Activated CD4-positive, alpha-beta memory T cell treated with anti-CD3 and anti-CD28 coated beads for 36 hours (primary cell): Measurements from ENCODE around the gene TECR. TPM values are rescaled to one million over a fixed set of nuclear protein-coding genes. Genes with fewer than 3 reads are reported as not detected.
"Not testable (repeated sequence)": the region's sequence is repeated elsewhere in the genome, so short reads cannot be mapped to it uniquely, and the experiment has no call there.

Experiments
- CTCF ChIA-PET: fragments of 350-600 bp; sonication (Branson Sonifier 250); formaldehyde crosslinking; loops from one replicate; lab custom pipeline; 2021; ENCODE audit warnings: antibody characterized with exemption, inconsistent platforms; lab: Charles Lee
- POLR2A ChIA-PET: fragments of 350-600 bp; sonication (Branson Sonifier 250); formaldehyde crosslinking; loops from one replicate; lab custom pipeline; 2021; ENCODE audit warnings: antibody characterized with exemption; lab: Charles Lee
- DNase-seq: peaks from one replicate; pipeline ENCODE4 v3.0.0-alpha.2; 2020
- H3K27ac Mint-ChIP-seq: one replicate; pipeline ENCODE4 v1.8.0; 2021; ENCODE audit warnings: mixed read lengths
- H3K27me3 Mint-ChIP-seq: one replicate; pipeline ENCODE4 v1.8.0; 2021; ENCODE audit warnings: mixed read lengths
- H3K36me3 Mint-ChIP-seq: one replicate; pipeline ENCODE4 v1.8.0; 2021; ENCODE audit warnings: mixed read lengths
- H3K4me1 Mint-ChIP-seq: one replicate; pipeline ENCODE4 v1.8.0; 2021; ENCODE audit warnings: low read depth, mixed read lengths
- H3K4me3 Mint-ChIP-seq: one replicate; pipeline ENCODE4 v1.8.0; 2021; ENCODE audit warnings: mild to moderate bottlenecking, mixed read lengths
- H3K9me3 Mint-ChIP-seq: one replicate; pipeline ENCODE4 v1.8.0; 2021; ENCODE audit warnings: mixed read lengths
- intact Hi-C: fragments of 100-400 bp; cut with micrococcal nuclease; formaldehyde crosslinking; loops from one replicate; pipeline ENCODE4 v1.15.1; 2023
- total RNA-seq, 2 experiments: library from RNA; stranded (reverse); gene quantifications; one replicate each; pipeline ENCODE4 v1.2.3, GENCODE V29; 2021

Gene TECR
- total RNA-seq, 2 experiments from 2014 or later = 120 TPM

DNA sequence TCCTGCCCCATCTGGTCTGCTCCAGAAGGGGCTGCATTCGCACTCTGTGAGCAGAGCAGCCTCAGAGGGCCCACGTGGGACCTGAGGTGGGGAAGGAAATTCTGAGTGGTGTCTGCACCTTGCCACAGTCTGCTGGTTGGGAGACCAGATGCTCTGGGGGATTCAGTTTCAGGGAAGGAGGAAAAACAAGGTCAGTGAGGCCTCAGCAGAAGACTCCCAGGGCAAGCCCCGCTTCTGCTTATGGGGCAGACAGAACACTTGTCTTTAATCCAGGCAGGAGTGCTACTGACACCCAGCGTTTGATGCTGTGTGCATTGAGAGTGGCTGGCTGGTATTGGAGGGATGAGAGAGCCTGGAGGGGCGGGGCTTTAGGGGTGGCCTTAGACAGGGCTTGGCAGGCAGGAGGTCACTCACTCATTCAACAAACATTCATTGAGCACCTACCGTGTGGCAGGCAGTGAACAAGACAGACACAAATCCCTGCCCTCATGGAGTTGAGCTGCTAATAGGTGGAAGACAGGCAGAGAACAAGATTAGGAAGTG lies 48.6 kb downstream of the TECR start:
- DNase-seq = peak; percentile 21
- Mint-ChIP-seq H3K9me3 (no peaks in the 10 kb centered on the region), H3K27ac (no peak overlapping the region), H3K4me1 (peaks cover 26% of the 10 kb centered on the region), H3K4me3 (no peak overlapping the region), H3K27me3 (no peaks in the 10 kb centered on the region), H3K36me3 (no peaks in the 10 kb centered on the region)
- CTCF ChIA-PET = interaction anchor here (11.8 kb wide), 1 partner anchor 110 kb away, joined by 565 read pairs; the partner anchor contains the start of gene ZNF333
- intact Hi-C loops = loop anchor here (10.0 kb wide), 1 partner anchor 207 kb away; no protein-coding TSS in a partner anchor
- POLR2A ChIA-PET = interaction anchor here (0.7 kb wide), 1 partner anchor 983 kb away, joined by 6 read pairs; no protein-coding TSS in a partner anchor

DNA sequence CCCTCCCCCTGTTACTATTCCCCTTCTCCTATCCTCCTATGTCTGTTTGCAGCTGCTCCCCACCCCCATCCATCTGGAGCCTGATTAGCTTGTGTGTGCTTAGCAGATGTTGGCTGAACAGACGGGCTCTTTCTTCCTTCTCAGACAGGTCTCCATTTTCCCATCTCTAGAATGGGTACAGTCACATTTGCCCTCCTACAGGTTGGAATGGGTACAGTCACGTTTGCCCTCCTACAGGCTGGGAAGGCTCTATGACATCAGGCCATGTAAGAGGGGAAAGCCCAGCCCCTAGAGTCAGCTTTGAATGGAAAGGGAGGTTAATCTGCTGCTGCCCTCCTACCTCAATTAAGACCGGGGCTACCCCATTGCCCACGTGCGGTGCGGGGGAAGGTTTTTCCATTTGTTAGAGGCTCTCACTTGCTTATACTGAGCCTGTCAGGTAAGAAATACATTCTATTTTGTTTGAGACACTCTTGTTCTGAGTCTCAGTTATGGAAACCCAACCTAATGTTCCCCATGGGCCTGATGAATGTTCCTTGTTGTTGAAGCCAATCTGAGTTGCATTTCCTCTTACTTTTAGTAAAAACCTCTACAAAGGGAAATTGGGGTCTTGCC lies 51.3 kb downstream of the TECR start:
- ChIA-PET POLR2A (interaction anchor here (0.5 kb wide), 1 partner anchor 11 kb away, joined by 4 read pairs; no protein-coding TSS in a partner anchor), CTCF (interaction anchor here (0.8 to 11.8 kb wide), 4 partner anchors 9 to 108 kb away, joined by 3 to 565 read pairs (median 4); partner anchors contain the start of genes NDUFB7 and ZNF333)
- peak overlapping the region; percentile 44 for H3K27ac Mint-ChIP-seq

DNA sequence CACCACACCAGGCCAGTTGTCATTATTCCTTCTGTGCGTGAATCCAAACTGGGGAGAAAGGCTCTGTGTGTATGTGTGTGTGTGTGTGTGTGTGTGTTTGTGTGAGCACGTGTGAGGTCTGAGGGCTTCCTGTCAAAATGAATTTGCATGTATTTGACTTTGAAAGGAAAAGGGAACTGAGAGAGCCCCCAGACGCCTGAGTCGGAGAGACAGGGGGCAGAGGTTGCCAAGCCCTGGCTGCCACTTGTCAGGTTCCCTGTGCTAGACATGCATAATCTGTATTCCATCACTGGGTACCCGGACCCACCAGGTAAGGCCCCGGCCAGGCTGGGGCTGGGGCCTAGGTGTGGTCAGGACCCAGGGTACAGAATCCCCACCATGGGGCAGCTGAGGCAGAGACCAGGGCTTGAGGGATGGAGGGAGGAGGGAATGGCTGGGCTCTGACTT lies 53.5 kb downstream of the TECR start, which contains the start of gene CLEC17A:
Gene CLEC17A (plus strand): TSS at position 191 of the 447 bp plus-strand sequence. CDS start 77 bp downstream, at position 268.
- Mint-ChIP-seq H3K4me1 (peaks cover 41% of the 10 kb centered on the region), H3K27ac (no peak within 1 kb of the TSS), H3K36me3 (no peaks in the 10 kb centered on the region), H3K4me3 (no peak within 1 kb of the TSS), H3K27me3 (no peaks in the 10 kb centered on the region), H3K9me3 (no peaks in the 10 kb centered on the region)
- DNase-seq = no peak
- CTCF ChIA-PET = interaction anchor here (1.8 kb wide), 1 partner anchor 103 kb away, joined by 6 read pairs; no protein-coding TSS in a partner anchor
- POLR2A ChIA-PET = no interaction called here
- intact Hi-C loops = no loop called here

More for the DNA sequence above, 51.3 kb downstream of the TECR start:
- H3K4me1 Mint-ChIP-seq = peaks cover 36% of the 10 kb centered on the region
- H3K36me3 Mint-ChIP-seq = no peaks in the 10 kb centered on the region
- DNase-seq = peak; percentile 91
- no peaks in the 10 kb centered on the region for H3K9me3 Mint-ChIP-seq
- intact Hi-C loops = no loop called here
- no peak overlapping the region for H3K4me3 Mint-ChIP-seq
- H3K27me3 Mint-ChIP-seq = no peaks in the 10 kb centered on the region

DNA sequence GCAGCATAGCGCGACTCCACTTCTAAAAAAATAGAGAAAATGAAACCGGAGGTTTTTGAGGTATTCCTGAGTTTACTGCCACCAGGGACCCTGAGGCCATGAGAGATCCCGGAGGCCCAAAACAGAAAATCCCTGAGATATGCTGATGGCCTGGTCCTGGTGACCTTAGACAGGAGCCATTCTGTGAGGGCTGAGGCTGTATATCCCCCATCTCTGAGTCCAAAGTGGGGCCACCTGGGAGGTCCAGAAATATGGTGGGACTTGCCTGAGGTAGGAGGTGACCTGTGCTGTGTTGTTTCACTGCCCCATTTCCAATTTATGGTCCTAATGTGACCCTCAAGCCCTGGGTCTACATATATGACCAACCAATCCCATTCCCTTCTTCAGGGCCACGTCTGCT lies 55.0 kb downstream of the TECR start:
- DNase-seq, H3K27me3 Mint-ChIP-seq, intact Hi-C loops, H3K27ac Mint-ChIP-seq, H3K4me3 Mint-ChIP-seq, H3K36me3 Mint-ChIP-seq, POLR2A ChIA-PET, H3K9me3 Mint-ChIP-seq: not testable (repeated sequence)
- H3K4me1 Mint-ChIP-seq = peaks cover 42% of the 10 kb centered on the region
- CTCF ChIA-PET = interaction anchor here (1.8 to 2.4 kb wide), 2 partner anchors 10 to 102 kb away, joined by 6 read pairs; no protein-coding TSS in a partner anchor

DNA sequence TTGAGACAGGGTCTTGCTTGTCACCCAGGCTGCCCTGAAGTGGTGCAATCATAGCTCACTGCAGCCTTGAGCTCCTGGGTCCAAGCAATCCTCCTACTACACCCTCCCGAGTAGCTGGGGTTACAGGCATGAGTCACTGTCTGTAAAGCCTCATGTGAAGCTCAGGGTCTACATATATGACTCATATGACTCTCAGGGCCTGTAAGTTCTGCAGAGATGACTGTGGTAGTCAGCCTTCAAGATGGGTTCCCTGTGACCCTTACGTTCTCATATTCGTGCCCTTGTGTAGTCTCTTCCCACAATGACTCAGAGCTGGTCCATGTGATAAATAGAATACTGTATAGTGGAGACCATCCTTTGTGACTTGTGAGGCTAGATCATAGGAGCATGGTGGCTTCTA lies 55.8 kb downstream of the TECR start:
- H3K27ac Mint-ChIP-seq, intact Hi-C loops, H3K36me3 Mint-ChIP-seq, H3K4me3 Mint-ChIP-seq, H3K9me3 Mint-ChIP-seq, POLR2A ChIA-PET, H3K27me3 Mint-ChIP-seq: not testable (repeated sequence)
- CTCF ChIA-PET = interaction anchor here (2.4 kb wide), 1 partner anchor 11 kb away, joined by 6 read pairs; no protein-coding TSS in a partner anchor
- peaks cover 42% of the 10 kb centered on the region for H3K4me1 Mint-ChIP-seq
- peak; percentile 79 for DNase-seq

DNA sequence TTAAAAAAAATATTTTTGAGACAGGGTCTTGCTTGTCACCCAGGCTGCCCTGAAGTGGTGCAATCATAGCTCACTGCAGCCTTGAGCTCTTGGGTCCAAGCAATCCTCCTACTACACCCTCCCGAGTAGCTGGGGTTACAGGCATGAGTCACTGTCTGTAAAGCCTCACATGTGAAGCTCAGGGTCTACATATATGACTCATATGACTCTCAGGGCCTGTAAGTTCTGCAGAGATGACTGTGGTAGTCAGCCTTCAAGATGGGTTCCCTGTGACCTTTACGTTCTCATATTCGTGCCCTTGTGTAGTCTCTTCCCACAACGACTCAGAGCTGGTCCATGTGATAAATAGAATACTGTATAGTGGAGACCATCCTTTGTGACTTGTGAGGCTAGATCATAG lies 60.0 kb downstream of the TECR start:
- H3K9me3 Mint-ChIP-seq, intact Hi-C loops, H3K27me3 Mint-ChIP-seq, H3K36me3 Mint-ChIP-seq, H3K27ac Mint-ChIP-seq, CTCF ChIA-PET, H3K4me3 Mint-ChIP-seq, POLR2A ChIA-PET: not testable (repeated sequence)
- peaks cover 19% of the 10 kb centered on the region for H3K4me1 Mint-ChIP-seq
- peak; percentile 51 for DNase-seq

DNA sequence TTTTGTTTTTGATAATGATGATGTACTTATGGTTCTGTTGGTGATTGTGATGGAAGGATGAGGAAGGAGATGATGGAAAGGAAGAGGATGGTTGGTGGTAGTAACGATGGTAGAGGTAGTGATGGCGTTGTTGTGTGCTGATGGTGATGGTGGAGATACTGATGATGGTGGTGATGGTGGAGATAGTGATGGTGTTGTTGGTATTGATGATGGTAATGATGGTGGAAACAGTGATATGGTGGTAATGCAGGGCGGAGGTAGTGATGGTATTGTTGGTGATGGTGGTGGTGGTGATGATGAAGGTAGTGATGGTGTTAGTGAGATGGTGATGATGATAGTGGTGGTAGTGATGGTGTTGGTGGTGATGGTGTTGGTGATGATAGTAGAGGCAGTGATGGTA lies 66.2 kb downstream of the TECR start:
- peaks cover 6% of the 10 kb centered on the region for H3K9me3 Mint-ChIP-seq
- ChIA-PET CTCF (no interaction called here), POLR2A (no interaction called here)
- H3K27me3 Mint-ChIP-seq = peaks cover 14% of the 10 kb centered on the region
- H3K27ac Mint-ChIP-seq = no peak overlapping the region
- H3K4me3 Mint-ChIP-seq = no peak overlapping the region
- H3K36me3 Mint-ChIP-seq = no peaks in the 10 kb centered on the region
- intact Hi-C loops = no loop called here
- H3K4me1 Mint-ChIP-seq = no peaks in the 10 kb centered on the region
- DNase-seq = no peak

DNA sequence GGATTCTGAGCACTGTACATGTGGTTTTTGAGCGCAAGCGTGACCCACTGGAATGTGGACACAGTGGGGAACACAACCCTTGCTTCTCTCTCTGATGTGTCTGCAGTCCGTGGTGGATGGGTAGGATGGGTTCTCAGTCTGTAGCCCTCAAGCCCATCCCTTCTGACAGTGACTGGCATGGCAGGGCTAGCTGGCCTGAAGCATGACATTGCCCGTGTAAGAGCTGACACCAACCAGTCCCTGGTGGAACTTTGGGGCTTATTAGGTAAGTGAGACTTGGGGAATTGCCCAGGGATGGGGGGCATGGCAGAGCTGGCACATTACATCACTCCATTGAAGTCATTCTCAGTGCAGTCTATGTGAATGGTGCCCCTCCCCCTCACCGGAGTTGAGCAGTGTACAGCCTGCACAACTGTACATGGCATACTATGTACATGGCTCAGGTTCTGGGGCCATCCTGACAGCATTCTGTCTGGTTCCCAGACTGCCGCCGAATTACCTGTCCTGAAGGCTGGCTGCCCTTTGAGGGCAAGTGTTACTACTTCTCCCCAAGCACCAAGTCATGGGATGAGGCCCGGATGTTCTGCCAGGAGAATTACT lies 70.3 kb downstream of the TECR start:
- no peak for DNase-seq
- H3K27me3 Mint-ChIP-seq = peaks cover 8% of the 10 kb centered on the region
- H3K27ac Mint-ChIP-seq = no peak overlapping the region
- H3K4me1 Mint-ChIP-seq = peaks cover 8% of the 10 kb centered on the region
- H3K36me3 Mint-ChIP-seq = no peaks in the 10 kb centered on the region
- H3K9me3 Mint-ChIP-seq = peaks cover 11% of the 10 kb centered on the region
- CTCF ChIA-PET = interaction anchor here (1.1 kb wide), 1 partner anchor 11 kb away, joined by 3 read pairs; no protein-coding TSS in a partner anchor
- POLR2A ChIA-PET = no interaction called here
- no peak overlapping the region for H3K4me3 Mint-ChIP-seq
- intact Hi-C loops = no loop called here

DNA sequence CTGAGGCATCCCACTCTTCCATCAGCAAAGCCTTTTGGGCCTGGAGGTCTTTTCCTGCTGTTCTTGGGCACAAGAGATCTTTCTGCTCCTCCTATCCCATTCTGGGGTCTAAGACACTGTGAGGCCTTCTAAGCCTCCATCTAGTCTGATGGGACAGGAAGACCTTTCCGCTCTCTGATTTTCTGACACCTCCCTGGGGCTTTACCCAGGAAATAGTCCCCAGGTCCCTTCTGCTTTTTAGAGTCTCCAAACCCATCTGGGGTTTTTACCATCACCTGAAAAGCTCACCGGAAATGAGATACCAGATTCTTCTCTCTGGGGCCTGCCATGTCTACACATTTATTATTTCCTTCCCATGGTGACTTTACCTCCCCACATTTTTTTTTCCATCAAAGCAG lies 74.6 kb downstream of the TECR start:
- intact Hi-C loops = no loop called here
- Mint-ChIP-seq H3K4me3 (no peak overlapping the region), H3K4me1 (peaks cover 8% of the 10 kb centered on the region), H3K9me3 (peaks cover 5% of the 10 kb centered on the region), H3K27me3 (no peaks in the 10 kb centered on the region), H3K27ac (peak overlapping the region; percentile 14), H3K36me3 (no peaks in the 10 kb centered on the region)
- ChIA-PET POLR2A (no interaction called here), CTCF (interaction anchor here (0.7 kb wide), 1 partner anchor 1026 kb away, joined by 3 read pairs; no protein-coding TSS in a partner anchor)
- no peak for DNase-seq

DNA sequence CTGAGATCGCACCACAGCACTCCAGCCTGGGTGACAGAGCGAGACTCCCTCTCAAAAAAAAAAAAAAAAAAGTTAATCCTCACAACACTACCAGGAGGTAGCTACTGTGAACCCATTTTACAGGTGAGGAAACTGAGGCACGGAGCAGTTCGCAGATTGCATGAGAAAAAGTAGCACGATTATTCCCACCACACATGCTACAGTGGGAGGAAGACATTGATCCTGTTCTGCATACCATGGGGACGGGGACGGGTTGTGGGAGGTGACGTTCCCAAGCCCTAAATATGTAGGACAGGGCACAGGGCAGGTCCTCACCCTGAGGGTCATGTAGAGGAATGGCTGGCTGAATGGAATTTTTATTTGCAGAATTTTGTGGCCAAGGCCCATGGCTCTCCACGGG lies 77.2 kb downstream of the TECR start:
- intact Hi-C loops = no loop called here
- no peak overlapping the region for H3K4me3 Mint-ChIP-seq

DNA sequence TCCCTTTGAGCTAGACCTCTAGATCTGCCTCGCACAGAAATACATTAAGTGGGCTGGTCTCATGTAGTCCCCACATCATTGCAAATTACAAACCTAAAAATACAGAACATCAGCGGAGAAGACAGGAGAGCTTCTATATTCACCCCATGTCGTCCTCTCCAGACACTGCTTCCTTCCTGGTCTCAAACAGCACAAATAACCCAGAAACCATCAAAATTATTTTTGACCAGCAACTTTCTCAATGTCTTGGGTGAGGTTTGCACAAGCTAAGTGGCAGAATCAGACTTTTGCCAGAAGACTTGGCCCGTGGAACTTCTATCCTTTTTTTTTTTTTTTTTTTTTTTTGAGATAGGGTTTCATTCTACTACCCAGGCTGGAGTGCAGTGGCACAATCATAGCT lies 81.7 kb downstream of the TECR start:
- ChIA-PET POLR2A (no interaction called here), CTCF (no interaction called here)
- no peak for DNase-seq
- intact Hi-C loops = no loop called here
- no peak overlapping the region for H3K4me3 Mint-ChIP-seq
- no peaks in the 10 kb centered on the region for H3K27me3 Mint-ChIP-seq
- H3K4me1 Mint-ChIP-seq = no peaks in the 10 kb centered on the region
- H3K27ac Mint-ChIP-seq = no peak overlapping the region
- H3K9me3 Mint-ChIP-seq = no peaks in the 10 kb centered on the region
- H3K36me3 Mint-ChIP-seq = no peaks in the 10 kb centered on the region

More for the DNA sequence above, 77.2 kb downstream of the TECR start:
- CTCF ChIA-PET = interaction anchor here (0.6 kb wide), 1 partner anchor 821 kb away, joined by 3 read pairs; no protein-coding TSS in a partner anchor
- POLR2A ChIA-PET = no interaction called here
- no peaks in the 10 kb centered on the region for H3K36me3 Mint-ChIP-seq
- H3K4me1 Mint-ChIP-seq = peaks cover 8% of the 10 kb centered on the region
- no peak overlapping the region for H3K27ac Mint-ChIP-seq
- H3K9me3 Mint-ChIP-seq = peaks cover 5% of the 10 kb centered on the region
- no peaks in the 10 kb centered on the region for H3K27me3 Mint-ChIP-seq
- DNase-seq = no peak

DNA sequence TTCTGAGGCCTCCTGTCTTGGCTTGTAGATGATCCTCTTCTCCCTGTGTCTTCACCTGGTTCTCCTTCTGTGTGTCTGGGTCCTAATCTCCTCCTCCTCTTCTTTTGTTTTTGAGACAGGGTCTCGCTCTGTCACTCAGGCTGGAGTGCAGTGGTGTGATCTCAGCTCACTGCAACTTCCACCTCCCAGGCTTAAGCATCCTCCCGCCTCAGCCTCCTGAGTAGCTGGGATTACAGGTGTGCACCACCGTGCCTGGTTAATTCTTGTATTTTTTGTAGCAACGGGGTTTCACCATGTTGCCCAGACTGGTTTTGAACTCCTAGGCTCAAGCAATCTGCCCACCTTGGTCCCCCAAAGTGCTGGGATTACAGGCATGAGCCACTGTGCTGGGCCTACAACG lies 82.8 kb downstream of the TECR start:
- POLR2A ChIA-PET, H3K4me1 Mint-ChIP-seq, H3K4me3 Mint-ChIP-seq, CTCF ChIA-PET, H3K36me3 Mint-ChIP-seq, intact Hi-C loops, H3K9me3 Mint-ChIP-seq, DNase-seq, H3K27me3 Mint-ChIP-seq, H3K27ac Mint-ChIP-seq: not testable (repeated sequence)
